Activated CD4-positive, alpha-beta memory T cell treated with anti-CD3 and anti-CD28 coated beads, Interleukin-2, amount 10 ng/mL, durations not matched to agents 7 days and 5 days (primary cell): ENCODE data around the gene BMPER. TPM values are rescaled to one million over a fixed set of nuclear protein-coding genes. Genes with fewer than 3 reads are reported as not detected.
A peak's percentile ranks its signal among the peaks of the same experiment; 100 is the strongest.

Experiments used
- CTCF ChIA-PET: fragments of 350-600 bp; sonication (Branson Sonifier 250); formaldehyde crosslinking; loops from one replicate; lab custom pipeline; 2021; ENCODE audit warnings: antibody characterized with exemption, inconsistent platforms; lab: Charles Lee
- POLR2A ChIA-PET: fragments of 350-600 bp; sonication (Branson Sonifier 250); formaldehyde crosslinking; loops from one replicate; lab custom pipeline; 2021; ENCODE audit warnings: antibody characterized with exemption; lab: Charles Lee
- DNase-seq: peaks from one replicate; pipeline ENCODE4 v3.0.0-alpha.2; 2020
- H3K27ac Mint-ChIP-seq: one replicate; pipeline ENCODE4 v1.8.0; 2021; ENCODE audit warnings: mild to moderate bottlenecking, mixed read lengths
- H3K27me3 Mint-ChIP-seq: one replicate; pipeline ENCODE4 v1.8.0; 2021; ENCODE audit warnings: mixed read lengths
- H3K36me3 Mint-ChIP-seq: one replicate; pipeline ENCODE4 v1.8.0; 2021; ENCODE audit warnings: low read depth, mixed read lengths
- H3K4me1 Mint-ChIP-seq: one replicate; pipeline ENCODE4 v1.8.0; 2021; ENCODE audit warnings: mixed read lengths
- H3K4me3 Mint-ChIP-seq: one replicate; pipeline ENCODE4 v1.8.0; 2021; ENCODE audit warnings: mild to moderate bottlenecking, mixed read lengths
- H3K9me3 Mint-ChIP-seq: one replicate; pipeline ENCODE4 v1.8.0; 2021; ENCODE audit warnings: mixed read lengths
- total RNA-seq, 2 experiments: library from RNA; stranded (reverse); gene quantifications; one replicate each; pipeline ENCODE4 v1.2.3, GENCODE V29; 2021

Gene BMPER
- total RNA-seq, 2 experiments from 2014 or later: not detected

- Mint-ChIP-seq H3K27ac (no peak overlapping the region), H3K9me3 (no peaks in the 10 kb centered on the region), H3K4me1 (peaks cover 7% of the 10 kb centered on the region), H3K36me3 (no peaks in the 10 kb centered on the region), H3K27me3 (peaks cover 54% of the 10 kb centered on the region), H3K4me3 (no peak overlapping the region)
- POLR2A ChIA-PET: no interaction called here
- CTCF ChIA-PET: no interaction called here
- DNase-seq: no peak
Measured at GRCh38 chr7:33901847-33902246, 3.5 kb upstream of the BMPER start.

GRCh38 chr7:33902746-33903145 is 2.6 kb upstream of the BMPER start:
- no peak overlapping the region for H3K4me3 Mint-ChIP-seq
- no peak for DNase-seq
- no peaks in the 10 kb centered on the region for H3K36me3 Mint-ChIP-seq
- ChIA-PET POLR2A (no interaction called here), CTCF (interaction anchor here (1.2 kb wide), 1 partner anchor 30 kb away, joined by 3 read pairs; no protein-coding TSS in a partner anchor)
- peaks cover 62% of the 10 kb centered on the region for H3K27me3 Mint-ChIP-seq
- no peaks in the 10 kb centered on the region for H3K9me3 Mint-ChIP-seq
- peaks cover 7% of the 10 kb centered on the region for H3K4me1 Mint-ChIP-seq
- no peak overlapping the region for H3K27ac Mint-ChIP-seq

DNA sequence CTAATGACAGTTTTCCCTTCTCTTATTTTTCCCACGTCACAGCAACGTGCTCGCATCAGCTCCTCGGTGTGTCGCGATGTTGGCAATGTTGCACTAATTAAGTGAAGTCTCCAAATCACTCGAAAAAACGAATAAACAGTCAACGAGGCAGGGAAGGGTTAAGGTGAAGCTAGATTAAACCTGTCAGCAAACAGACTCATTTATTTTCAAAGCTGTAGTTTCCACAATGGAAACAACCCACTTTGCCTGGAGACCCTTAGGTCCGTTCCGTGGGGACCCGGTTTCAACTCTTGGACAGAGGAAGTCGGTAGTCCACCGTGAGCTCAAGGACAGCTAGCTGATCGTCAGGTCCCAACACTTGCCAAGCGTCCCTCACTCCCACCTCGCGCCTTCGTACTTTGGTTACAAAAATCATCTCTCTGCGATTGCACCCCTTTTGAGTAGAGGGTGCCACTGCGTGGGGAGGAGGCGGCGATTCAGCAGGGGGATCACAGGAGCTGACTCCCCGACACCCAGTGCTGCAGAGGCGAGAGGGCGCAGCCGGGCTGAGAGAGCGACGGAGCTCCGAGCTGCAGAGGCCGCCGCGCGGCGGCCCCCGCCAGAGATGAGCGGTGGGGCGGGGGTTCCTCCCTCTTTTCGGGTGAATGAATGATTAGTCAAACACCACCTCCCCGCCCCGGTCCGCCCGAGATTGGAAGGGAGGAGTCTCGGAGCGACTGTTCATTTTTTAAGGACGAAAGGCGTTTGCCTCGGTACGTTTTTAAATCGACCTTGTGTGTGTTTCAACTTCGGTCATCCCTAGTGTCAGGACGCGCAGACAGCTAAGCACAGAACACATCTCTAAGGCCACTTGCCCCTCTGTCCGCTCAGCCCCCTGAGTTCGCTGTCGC is 1.3 kb upstream of the BMPER start:
- ChIA-PET POLR2A (no interaction called here), CTCF (interaction anchor here (0.6 to 2.1 kb wide), 4 partner anchors 9 to 67 kb away, joined by 3 to 17 read pairs (median 4); no protein-coding TSS in a partner anchor)
- H3K4me1 Mint-ChIP-seq: peaks cover 7% of the 10 kb centered on the region
- H3K9me3 Mint-ChIP-seq: no peaks in the 10 kb centered on the region
- H3K4me3 Mint-ChIP-seq: peak overlapping the region; percentile 52
- no peaks in the 10 kb centered on the region for H3K36me3 Mint-ChIP-seq
- H3K27ac Mint-ChIP-seq: no peak overlapping the region
- DNase-seq: no peak
- H3K27me3 Mint-ChIP-seq: peaks cover 64% of the 10 kb centered on the region

DNA sequence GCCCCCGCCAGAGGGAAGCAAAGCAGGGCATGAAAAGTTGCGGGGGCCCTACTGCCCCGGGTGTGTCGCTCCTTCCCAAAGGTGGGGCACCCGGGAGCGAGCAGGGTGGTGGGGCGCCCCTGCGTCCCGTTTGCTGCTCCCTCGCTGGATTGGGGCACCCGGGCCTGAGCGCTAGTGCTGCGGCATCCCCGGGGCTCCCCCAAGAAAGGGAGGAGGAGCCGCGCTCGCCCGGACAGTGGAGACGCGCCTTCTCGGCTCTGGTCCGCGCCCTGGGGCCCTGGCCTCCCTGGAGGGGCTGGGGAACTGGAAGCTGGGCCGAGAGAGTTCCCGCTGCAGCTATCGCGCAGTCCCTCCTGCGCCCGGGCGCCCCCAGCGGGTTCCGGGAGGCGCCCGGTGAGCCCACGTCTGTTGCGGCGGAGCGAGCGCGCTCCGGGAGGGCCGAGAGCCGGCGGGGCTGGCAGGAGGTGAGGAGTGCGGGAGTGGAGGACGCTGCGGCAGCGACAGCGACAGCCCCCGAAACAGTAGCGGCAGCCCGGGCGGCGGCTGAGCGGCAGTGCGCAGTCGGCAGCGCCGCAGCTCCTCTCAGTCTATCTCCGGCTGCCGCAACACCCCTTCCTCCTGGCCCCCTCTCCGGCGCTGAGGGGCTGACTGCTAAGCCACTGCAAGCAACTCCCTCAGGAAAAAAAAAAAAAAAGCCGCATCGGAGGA is 504 bp upstream of the BMPER start:
- H3K4me1 Mint-ChIP-seq: peaks cover 7% of the 10 kb centered on the region

GRCh38 chr7:33906697-33907096 is 1.4 kb downstream of the BMPER start:
- Mint-ChIP-seq H3K27me3 (peaks cover 56% of the 10 kb centered on the region), H3K36me3 (no peaks in the 10 kb centered on the region), H3K27ac (no peak overlapping the region), H3K4me1 (peaks cover 7% of the 10 kb centered on the region), H3K9me3 (no peaks in the 10 kb centered on the region), H3K4me3 (no peak overlapping the region)
- no peak for DNase-seq
- ChIA-PET POLR2A (no interaction called here), CTCF (no interaction called here)

More for the DNA sequence above, 504 bp upstream of the BMPER start:
- CTCF ChIA-PET: interaction anchor here (1.0 to 2.1 kb wide), 3 partner anchors 10 to 28 kb away, joined by 3 to 17 read pairs (median 5); no protein-coding TSS in a partner anchor
- Mint-ChIP-seq H3K36me3 (no peaks in the 10 kb centered on the region), H3K9me3 (no peaks in the 10 kb centered on the region), H3K4me3 (peak overlapping the region; percentile 33), H3K27ac (no peak overlapping the region), H3K27me3 (peaks cover 63% of the 10 kb centered on the region)
- DNase-seq: peak; percentile 17
- POLR2A ChIA-PET: no interaction called here

GRCh38 chr7:33907625-33908024 is 2.3 kb downstream of the BMPER start:
- H3K4me1 Mint-ChIP-seq: peaks cover 7% of the 10 kb centered on the region
- no peaks in the 10 kb centered on the region for H3K9me3 Mint-ChIP-seq
- H3K27me3 Mint-ChIP-seq: peaks cover 47% of the 10 kb centered on the region
- no peak for DNase-seq
- H3K27ac Mint-ChIP-seq: no peak overlapping the region
- ChIA-PET POLR2A (interaction anchor here (0.7 kb wide), 1 partner anchor 19 kb away, joined by 3 read pairs; no protein-coding TSS in a partner anchor), CTCF (interaction anchor here (1.4 kb wide), 1 partner anchor 12 kb away, joined by 7 read pairs; no protein-coding TSS in a partner anchor)
- no peaks in the 10 kb centered on the region for H3K36me3 Mint-ChIP-seq
- H3K4me3 Mint-ChIP-seq: no peak overlapping the region

DNA sequence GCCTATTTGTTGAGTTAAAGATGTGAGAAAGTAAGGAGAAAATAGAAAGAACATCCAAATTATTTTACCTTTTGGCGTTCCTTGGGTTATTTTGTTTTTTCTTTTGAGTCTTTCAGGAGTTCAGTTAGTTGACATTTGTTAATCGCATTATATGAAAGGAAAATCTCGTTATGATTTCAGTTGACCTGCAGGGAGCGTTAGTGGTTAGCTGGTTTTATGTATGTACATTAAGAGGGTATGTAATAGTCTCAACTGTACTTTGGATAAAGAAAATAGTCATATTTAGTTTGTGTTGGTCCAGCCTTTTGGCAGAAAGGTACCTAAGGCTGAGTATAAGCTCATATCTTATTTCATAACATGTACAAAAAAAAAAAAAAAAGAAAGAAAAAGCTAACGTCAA is 4.0 kb downstream of the BMPER start:
- ChIA-PET POLR2A (no interaction called here), CTCF (interaction anchor here (0.6 to 1.4 kb wide), 3 partner anchors 14 to 41 kb away, joined by 3 to 4 read pairs (median 4); no protein-coding TSS in a partner anchor)
- Mint-ChIP-seq H3K4me1 (peaks cover 1% of the 10 kb centered on the region), H3K27me3 (peaks cover 32% of the 10 kb centered on the region), H3K36me3 (no peaks in the 10 kb centered on the region), H3K4me3 (no peak overlapping the region), H3K27ac (no peak overlapping the region), H3K9me3 (no peaks in the 10 kb centered on the region)
- no peak for DNase-seq

DNA sequence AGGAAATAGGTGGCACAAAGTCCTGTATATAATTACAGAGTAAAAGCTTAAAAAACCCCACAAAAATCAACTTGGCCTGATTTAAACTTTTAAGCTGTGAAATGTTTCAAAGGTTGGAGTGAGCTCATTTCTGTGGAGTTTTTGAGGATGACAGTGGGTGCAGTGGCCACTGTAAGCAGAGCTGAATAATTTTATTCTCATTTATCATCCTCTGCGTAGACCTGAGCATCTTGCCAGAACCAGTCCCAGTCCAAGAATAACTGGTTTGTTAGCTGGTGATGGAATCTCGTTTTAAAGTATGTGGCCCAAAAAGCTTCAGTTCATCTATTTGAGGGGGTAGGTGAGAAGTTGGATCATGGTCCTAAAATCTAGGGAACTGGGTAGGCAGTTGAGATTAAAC is 4.4 kb downstream of the BMPER start:
- DNase-seq: no peak
- peaks cover 1% of the 10 kb centered on the region for H3K4me1 Mint-ChIP-seq
- no peaks in the 10 kb centered on the region for H3K9me3 Mint-ChIP-seq
- POLR2A ChIA-PET: no interaction called here
- CTCF ChIA-PET: interaction anchor here (0.6 to 1.4 kb wide), 3 partner anchors 14 to 41 kb away, joined by 3 to 4 read pairs (median 4); no protein-coding TSS in a partner anchor
- H3K27me3 Mint-ChIP-seq: peaks cover 28% of the 10 kb centered on the region
- no peak overlapping the region for H3K4me3 Mint-ChIP-seq
- no peaks in the 10 kb centered on the region for H3K36me3 Mint-ChIP-seq
- no peak overlapping the region for H3K27ac Mint-ChIP-seq

DNA sequence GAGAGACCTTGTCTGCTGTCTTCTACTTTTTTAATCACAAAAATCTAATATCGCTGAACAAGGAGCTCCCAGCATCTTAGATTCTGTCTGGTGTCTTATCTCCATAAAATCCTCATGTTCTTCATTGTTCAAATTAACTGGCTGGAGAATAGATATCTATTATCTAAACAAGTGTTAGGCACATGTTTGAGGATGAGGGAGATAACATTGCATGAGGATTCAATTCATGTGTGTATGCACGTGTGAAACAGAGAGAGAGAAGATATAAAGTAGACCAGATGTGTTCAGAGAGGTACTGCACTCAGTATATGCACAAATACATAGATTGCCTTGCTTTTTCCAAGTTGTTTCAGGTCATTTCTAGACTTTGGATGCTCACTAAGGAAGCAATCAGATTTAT is 5.4 kb downstream of the BMPER start:
- H3K4me1 Mint-ChIP-seq: peaks cover 1% of the 10 kb centered on the region
- H3K9me3 Mint-ChIP-seq: no peaks in the 10 kb centered on the region
- DNase-seq: no peak
- H3K4me3 Mint-ChIP-seq: no peak overlapping the region
- H3K36me3 Mint-ChIP-seq: no peaks in the 10 kb centered on the region
- H3K27me3 Mint-ChIP-seq: peaks cover 28% of the 10 kb centered on the region
- POLR2A ChIA-PET: no interaction called here
- CTCF ChIA-PET: no interaction called here
- no peak overlapping the region for H3K27ac Mint-ChIP-seq

- ChIA-PET CTCF (interaction anchor here (1.4 kb wide), 1 partner anchor 16 kb away, joined by 5 read pairs; no protein-coding TSS in a partner anchor), POLR2A (no interaction called here)
- DNase-seq: no peak
- Mint-ChIP-seq H3K9me3 (no peaks in the 10 kb centered on the region), H3K36me3 (no peaks in the 10 kb centered on the region), H3K27ac (no peak overlapping the region), H3K27me3 (no peaks in the 10 kb centered on the region), H3K4me3 (no peak overlapping the region), H3K4me1 (no peaks in the 10 kb centered on the region)
Measured at GRCh38 chr7:33916357-33917081, 11.2 kb downstream of the BMPER start.

DNA sequence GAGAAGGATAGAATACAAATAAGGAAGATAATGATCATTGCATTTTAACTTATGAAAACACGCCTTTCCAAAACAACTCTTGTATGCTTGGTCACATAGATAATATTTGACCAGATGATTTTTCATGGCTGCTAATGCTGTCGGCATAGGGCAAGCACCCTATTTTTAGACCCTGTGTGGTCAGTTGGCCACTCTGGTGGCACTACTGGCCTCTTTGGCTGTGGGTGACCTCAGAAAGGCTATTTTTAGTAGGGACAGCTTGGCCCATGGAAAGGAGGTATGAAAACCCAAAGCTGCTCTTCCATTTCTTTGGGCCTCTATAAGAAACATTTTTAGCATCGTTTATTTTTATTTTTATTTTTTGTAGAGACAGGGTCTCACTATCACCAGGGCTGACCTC is 12.3 kb downstream of the BMPER start:
- POLR2A ChIA-PET: no interaction called here
- H3K4me1 Mint-ChIP-seq: no peaks in the 10 kb centered on the region
- CTCF ChIA-PET: interaction anchor here (1.4 kb wide), 1 partner anchor 15 kb away, joined by 5 read pairs; no protein-coding TSS in a partner anchor
- H3K27me3 Mint-ChIP-seq: no peaks in the 10 kb centered on the region
- H3K27ac Mint-ChIP-seq: no peak overlapping the region
- H3K36me3 Mint-ChIP-seq: no peaks in the 10 kb centered on the region
- no peak for DNase-seq
- H3K4me3 Mint-ChIP-seq: no peak overlapping the region
- no peaks in the 10 kb centered on the region for H3K9me3 Mint-ChIP-seq

DNA sequence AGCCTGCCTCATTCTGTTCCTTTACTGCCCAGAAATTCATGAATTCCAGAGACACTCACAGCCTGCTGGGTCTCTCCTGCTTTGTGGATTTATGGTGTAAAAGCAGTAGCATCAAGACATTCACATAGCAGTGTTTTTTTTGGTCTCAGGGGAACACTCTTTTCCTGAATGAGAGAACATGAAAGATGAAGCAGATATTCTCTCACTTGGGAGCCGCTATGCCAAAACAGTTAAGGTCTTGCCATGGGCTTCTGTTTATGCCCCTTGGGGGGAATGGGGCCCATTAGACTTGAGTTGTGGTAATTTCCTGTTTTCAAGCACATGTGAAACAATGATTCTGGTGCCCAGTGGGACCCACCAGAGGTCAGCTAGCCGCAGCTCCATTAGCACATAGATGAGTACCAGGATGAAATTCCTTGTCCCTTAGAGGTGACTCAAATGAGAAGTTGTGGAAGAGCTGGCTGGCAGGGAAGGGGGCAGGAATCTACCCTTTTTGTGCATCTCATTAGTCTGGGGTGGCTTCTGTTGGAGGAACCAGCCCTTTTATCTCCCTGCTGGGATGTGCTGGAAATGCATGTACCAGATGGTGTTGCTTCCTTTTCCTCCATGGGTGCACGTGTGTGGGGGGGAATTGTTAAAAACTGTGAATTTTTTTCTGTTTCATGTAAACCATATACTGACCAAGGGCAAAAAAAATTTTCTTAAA is 13.3 kb downstream of the BMPER start:
- no peak for DNase-seq
- H3K4me3 Mint-ChIP-seq: no peak overlapping the region

More for the DNA sequence above, 13.3 kb downstream of the BMPER start:
- peaks cover under 1% of the 10 kb centered on the region for H3K27me3 Mint-ChIP-seq
- no peak overlapping the region for H3K27ac Mint-ChIP-seq
- CTCF ChIA-PET: no interaction called here
- no peaks in the 10 kb centered on the region for H3K9me3 Mint-ChIP-seq
- H3K4me1 Mint-ChIP-seq: no peaks in the 10 kb centered on the region
- H3K36me3 Mint-ChIP-seq: no peaks in the 10 kb centered on the region
- POLR2A ChIA-PET: no interaction called here
